GM12864 (cell line): ENCODE results near the gene TCF7L2.
"Not testable (repeated sequence)": the region's sequence is repeated elsewhere in the genome, so short reads cannot be mapped to it uniquely, and the experiment has no call there.

Experiments used
- DNase-seq: peaks from one replicate; pipeline ENCODE4 v3.0.0-alpha.2; 2011; ENCODE audit warnings: low read depth
- H3K4me3 ChIP-seq: 2 replicates; pipeline ENCODE4 v1.5.1; 2011; ENCODE audit warnings: mild to moderate bottlenecking, low read depth, low read length, control low read depth
- TF ChIP-seq, protein P1 (sequence below): IDR thresholded peaks from 2 replicates; pipeline ENCODE4 v1.5.1; 2011; ENCODE audit warnings: low read depth, mild to moderate bottlenecking, moderate library complexity, low read length, control low read depth, inconsistent platforms; ENCODE audit errors: missing control alignments

Gene TCF7L2

GRCh38 chr10:113061054-113061430, 111.0 kb downstream of the TCF7L2 start:
- TF ChIP-seq, protein P1, sequence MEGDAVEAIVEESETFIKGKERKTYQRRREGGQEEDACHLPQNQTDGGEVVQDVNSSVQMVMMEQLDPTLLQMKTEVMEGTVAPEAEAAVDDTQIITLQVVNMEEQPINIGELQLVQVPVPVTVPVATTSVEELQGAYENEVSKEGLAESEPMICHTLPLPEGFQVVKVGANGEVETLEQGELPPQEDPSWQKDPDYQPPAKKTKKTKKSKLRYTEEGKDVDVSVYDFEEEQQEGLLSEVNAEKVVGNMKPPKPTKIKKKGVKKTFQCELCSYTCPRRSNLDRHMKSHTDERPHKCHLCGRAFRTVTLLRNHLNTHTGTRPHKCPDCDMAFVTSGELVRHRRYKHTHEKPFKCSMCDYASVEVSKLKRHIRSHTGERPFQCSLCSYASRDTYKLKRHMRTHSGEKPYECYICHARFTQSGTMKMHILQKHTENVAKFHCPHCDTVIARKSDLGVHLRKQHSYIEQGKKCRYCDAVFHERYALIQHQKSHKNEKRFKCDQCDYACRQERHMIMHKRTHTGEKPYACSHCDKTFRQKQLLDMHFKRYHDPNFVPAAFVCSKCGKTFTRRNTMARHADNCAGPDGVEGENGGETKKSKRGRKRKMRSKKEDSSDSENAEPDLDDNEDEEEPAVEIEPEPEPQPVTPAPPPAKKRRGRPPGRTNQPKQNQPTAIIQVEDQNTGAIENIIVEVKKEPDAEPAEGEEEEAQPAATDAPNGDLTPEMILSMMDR, result no peak
- no peak for DNase-seq

DNA sequence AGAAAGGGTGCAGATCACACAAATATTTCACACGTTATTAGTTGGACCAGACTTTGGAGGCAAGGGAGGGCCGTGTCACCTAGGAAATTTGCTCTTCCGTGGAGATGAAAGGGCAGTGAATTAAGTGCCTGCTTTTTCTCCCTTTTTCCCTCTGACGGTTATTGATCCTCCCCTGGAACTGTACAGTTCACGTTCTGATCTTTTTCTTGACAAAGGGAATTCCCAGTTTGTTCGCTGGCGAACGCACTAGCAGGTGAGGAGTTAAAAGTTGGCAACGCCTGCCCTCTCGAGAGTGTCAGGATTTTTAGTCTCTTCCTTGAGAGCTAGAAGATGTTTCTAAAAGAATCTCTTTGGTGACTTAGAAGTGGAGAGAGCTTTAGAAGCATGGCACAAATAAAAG, 111.5 kb downstream of the TCF7L2 start:
- DNase-seq, result no peak
- TF ChIP-seq, protein P1, result no peak
- no peak overlapping the region for H3K4me3 ChIP-seq

More at GRCh38 chr10:113061054-113061430, 111.0 kb downstream of the TCF7L2 start:
- H3K4me3 ChIP-seq, result no peak overlapping the region

DNA sequence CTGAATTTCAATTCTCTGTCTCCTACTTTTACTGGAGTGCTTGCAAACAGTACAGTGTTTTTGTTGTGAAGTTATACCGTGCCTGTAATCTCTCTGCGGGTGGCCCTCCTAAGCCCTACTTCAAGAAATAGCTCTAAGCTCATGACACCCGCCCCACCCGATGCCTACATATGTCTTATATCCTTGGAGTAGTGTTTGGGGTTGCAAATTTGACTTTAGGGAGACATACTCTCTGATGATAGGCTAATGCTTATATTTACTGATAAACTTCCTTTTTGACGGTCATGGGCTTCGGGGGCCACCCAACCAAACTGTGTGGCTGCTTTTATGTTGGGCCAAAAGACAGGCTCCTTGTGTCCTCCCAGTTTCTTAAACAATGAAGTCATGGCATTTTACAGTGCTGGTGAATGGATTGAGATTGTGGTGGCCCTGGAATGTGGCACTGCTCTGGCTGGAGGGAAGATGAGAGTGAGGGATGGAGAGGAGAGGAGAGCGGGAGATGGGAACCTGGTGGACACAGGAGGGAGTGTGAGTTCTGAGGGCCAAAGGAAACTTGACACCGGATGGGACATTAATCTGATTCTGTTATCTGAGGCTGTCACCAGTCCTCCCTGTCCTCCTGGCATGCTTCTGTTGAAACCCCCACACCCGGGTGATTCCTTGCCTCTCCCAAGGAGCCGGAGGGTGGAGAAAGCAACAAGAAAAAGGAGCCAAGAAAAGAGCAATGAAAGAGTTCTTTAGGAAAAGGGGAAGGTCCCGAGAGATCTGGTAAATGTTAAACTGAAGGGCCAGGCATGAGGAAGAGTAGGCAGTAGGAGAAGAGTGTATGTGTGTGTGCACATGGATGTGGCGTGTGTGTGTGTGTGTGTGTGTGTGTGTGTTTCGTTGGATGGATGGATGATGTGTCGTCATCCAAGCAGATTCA, 113.3 kb downstream of the TCF7L2 start:
- TF ChIP-seq, protein P1, result no peak
- DNase-seq, result no peak

DNA sequence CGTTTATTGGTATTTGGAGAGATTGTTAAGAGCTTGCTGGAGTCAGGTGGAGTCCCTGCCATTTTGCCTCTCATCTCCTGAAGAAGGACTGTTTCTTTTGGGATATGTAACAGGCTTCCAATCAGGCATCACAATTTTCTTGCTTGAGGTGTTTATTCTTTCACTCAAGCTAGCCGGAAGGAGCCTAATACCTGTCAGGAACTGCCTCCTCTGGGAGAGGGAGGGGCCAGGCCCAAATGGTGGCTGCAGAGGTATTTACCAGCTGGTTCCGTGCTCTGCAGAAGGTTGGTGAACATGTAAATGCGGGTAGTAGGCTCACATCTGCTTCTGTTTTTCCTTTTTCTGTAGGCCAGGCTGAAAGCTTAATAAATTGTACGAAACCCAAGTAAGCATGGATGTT, 114.0 kb downstream of the TCF7L2 start:
- no peak overlapping the region for H3K4me3 ChIP-seq
- no peak for DNase-seq
- TF ChIP-seq, protein P1, result no peak

More for the DNA sequence above, 113.3 kb downstream of the TCF7L2 start:
- H3K4me3 ChIP-seq, result no peak overlapping the region

- DNase-seq, H3K4me3 ChIP-seq: not testable (repeated sequence)
Observed at GRCh38 chr10:113066120-113066519, 116.1 kb downstream of the TCF7L2 start.

- H3K4me3 ChIP-seq, result no peak overlapping the region
- TF ChIP-seq, protein P1, result no peak
- no peak for DNase-seq
Observed at GRCh38 chr10:113066561-113067312, 116.7 kb downstream of the TCF7L2 start.

- no peak overlapping the region for H3K4me3 ChIP-seq
- TF ChIP-seq, protein P1, result no peak
- DNase-seq, result no peak
Observed at GRCh38 chr10:113067501-113067900, 117.5 kb downstream of the TCF7L2 start.
